ENCODE measurements around the gene FPGT. TPM values are rescaled to one million over a fixed set of nuclear protein-coding genes. Genes with fewer than 3 reads are reported as not detected.

The FPGT gene
- total RNA-seq, 1 experiment from 2014 or later: 12.0 TPM

GRCh38 chr1:74193908-74194307 lies 4.1 kb upstream of the FPGT start:
- DNase-seq (ENCODE audit: low read depth, low spot score): no peak
- no peak for ATAC-seq

GRCh38 chr1:74195339-74195738 lies 2.7 kb upstream of the FPGT start:
- H3K4me1 ChIP-seq (ENCODE audit: control insufficient read depth in 1 of 2, insufficient read depth in 2 of 2, low read length in 2 of 2): peaks cover 3 to 14% of the 10 kb centered on the region in 2 experiments; a peak in 3 of 4 replicates
- H3K9me3 ChIP-seq (ENCODE audit: control insufficient read depth in 1 of 2, insufficient read depth in 1 of 2, low read depth in 1 of 2, low read length in 2 of 2): no peaks in the 10 kb centered on the region
- H3K9me2 ChIP-seq (ENCODE audit: insufficient read depth): no peaks in the 10 kb centered on the region
- TF ChIP-seq ZNF274 (IDR thresholded peaks at IDR 0.05; ENCODE audit: low read depth, low read length): no peak
- TF ChIP-seq, protein P1, sequence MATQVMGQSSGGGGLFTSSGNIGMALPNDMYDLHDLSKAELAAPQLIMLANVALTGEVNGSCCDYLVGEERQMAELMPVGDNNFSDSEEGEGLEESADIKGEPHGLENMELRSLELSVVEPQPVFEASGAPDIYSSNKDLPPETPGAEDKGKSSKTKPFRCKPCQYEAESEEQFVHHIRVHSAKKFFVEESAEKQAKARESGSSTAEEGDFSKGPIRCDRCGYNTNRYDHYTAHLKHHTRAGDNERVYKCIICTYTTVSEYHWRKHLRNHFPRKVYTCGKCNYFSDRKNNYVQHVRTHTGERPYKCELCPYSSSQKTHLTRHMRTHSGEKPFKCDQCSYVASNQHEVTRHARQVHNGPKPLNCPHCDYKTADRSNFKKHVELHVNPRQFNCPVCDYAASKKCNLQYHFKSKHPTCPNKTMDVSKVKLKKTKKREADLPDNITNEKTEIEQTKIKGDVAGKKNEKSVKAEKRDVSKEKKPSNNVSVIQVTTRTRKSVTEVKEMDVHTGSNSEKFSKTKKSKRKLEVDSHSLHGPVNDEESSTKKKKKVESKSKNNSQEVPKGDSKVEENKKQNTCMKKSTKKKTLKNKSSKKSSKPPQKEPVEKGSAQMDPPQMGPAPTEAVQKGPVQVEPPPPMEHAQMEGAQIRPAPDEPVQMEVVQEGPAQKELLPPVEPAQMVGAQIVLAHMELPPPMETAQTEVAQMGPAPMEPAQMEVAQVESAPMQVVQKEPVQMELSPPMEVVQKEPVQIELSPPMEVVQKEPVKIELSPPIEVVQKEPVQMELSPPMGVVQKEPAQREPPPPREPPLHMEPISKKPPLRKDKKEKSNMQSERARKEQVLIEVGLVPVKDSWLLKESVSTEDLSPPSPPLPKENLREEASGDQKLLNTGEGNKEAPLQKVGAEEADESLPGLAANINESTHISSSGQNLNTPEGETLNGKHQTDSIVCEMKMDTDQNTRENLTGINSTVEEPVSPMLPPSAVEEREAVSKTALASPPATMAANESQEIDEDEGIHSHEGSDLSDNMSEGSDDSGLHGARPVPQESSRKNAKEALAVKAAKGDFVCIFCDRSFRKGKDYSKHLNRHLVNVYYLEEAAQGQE (IDR thresholded peaks at IDR 0.05; ENCODE audit: low read depth): no peak
- TF ChIP-seq JUND (IDR thresholded peaks at IDR 0.05): no peak
- TF ChIP-seq YY1 (IDR thresholded peaks at IDR 0.05; ENCODE audit: extremely low read depth, insufficient replicate concordance, low read depth, low read length): no peak
- no peak for TF ChIP-seq RAD21 (IDR thresholded peaks at IDR 0.05; ENCODE audit: low read depth)
- no peak for TF ChIP-seq EZH2 (IDR thresholded peaks at IDR 0.05)
- TF ChIP-seq CEBPB (IDR thresholded peaks at IDR 0.05; ENCODE audit: low read depth): no peak
- no peak for TF ChIP-seq SIN3A (IDR thresholded peaks at IDR 0.05; ENCODE audit: low read depth)
- no peak for TF ChIP-seq EZH2phosphoT487 (IDR thresholded peaks at IDR 0.05; ENCODE audit: borderline replicate concordance)
- no peak for TF ChIP-seq POLR2A (IDR thresholded peaks at IDR 0.05; ENCODE audit: borderline replicate concordance, extremely low read depth, insufficient read depth, insufficient read length)
- TF ChIP-seq SP1 (IDR thresholded peaks at IDR 0.05; ENCODE audit: low read depth): no peak
- no peak for TF ChIP-seq FOSL1 (IDR thresholded peaks at IDR 0.05; ENCODE audit: low read depth)
- TF ChIP-seq CTCF (IDR thresholded peaks at IDR 0.05 in 2 of 3, conservative IDR thresholded peaks at IDR 0.05 in 1 of 3; ENCODE audit: borderline replicate concordance in 1 of 3, insufficient read depth in 1 of 3, low read depth in 2 of 3, low read length in 2 of 3): no peak
- ATAC-seq (no peak), DNase-seq (ENCODE audit: low read depth, low spot score) (no peak)
- ChIA-PET RAD21 (ENCODE audit: low non-redundant PET in 1 of 2, low total read pairs in 2 of 2, uncharacterized antibody in 2 of 2, unreplicated experiment in 2 of 2) (interaction anchor here in 1 of 2 experiments (0.6 kb wide), 1 partner anchor 24 kb away, joined by 4 read pairs; no protein-coding TSS in a partner anchor), POLR2A (no interaction called here), CTCF (no interaction called here)
- H3K79me2 ChIP-seq (ENCODE audit: insufficient read depth, low read length): no peaks in the 10 kb centered on the region
- H3K4me2 ChIP-seq (ENCODE audit: low read length): no peak overlapping the region
- no peak overlapping the region for H3K4me3 ChIP-seq (replicated peaks in 1 of 2; ENCODE audit: low read depth in 1 of 2, low read length in 2 of 2)
- no peaks in the 10 kb centered on the region for H3K27me3 ChIP-seq (ENCODE audit: insufficient read depth, low read length)
- no peak overlapping the region for H3K27ac ChIP-seq (ENCODE audit: low read depth, low read length)
- intact Hi-C loops (cut with micrococcal nuclease): no loop called here
- no peak overlapping the region for H2AFZ ChIP-seq (ENCODE audit: low read depth, low read length, poor library complexity, severe bottlenecking)
- H4K20me1 ChIP-seq (ENCODE audit: insufficient read depth): no peaks in the 10 kb centered on the region
- no TSS peak for BruUV-seq (replicated peaks)
- H3K9ac ChIP-seq (ENCODE audit: low read length): no peak overlapping the region
- no peaks in the 10 kb centered on the region for H3K36me3 ChIP-seq (ENCODE audit: control insufficient read depth in 1 of 2, insufficient read depth in 2 of 2, low read length in 2 of 2)

More at GRCh38 chr1:74193908-74194307, 4.1 kb upstream of the FPGT start:
- intact Hi-C loops (cut with micrococcal nuclease): no loop called here
- Histone ChIP-seq H3K9me2 (ENCODE audit: insufficient read depth) (no peaks in the 10 kb centered on the region), H3K27me3 (ENCODE audit: insufficient read depth, low read length) (no peaks in the 10 kb centered on the region), H2AFZ (ENCODE audit: low read depth, low read length, poor library complexity, severe bottlenecking) (no peak overlapping the region), H4K20me1 (ENCODE audit: insufficient read depth) (no peaks in the 10 kb centered on the region), H3K27ac (ENCODE audit: low read depth, low read length) (no peak overlapping the region), H3K9me3 (ENCODE audit: control insufficient read depth in 1 of 2, insufficient read depth in 1 of 2, low read depth in 1 of 2, low read length in 2 of 2) (no peaks in the 10 kb centered on the region), H3K79me2 (ENCODE audit: insufficient read depth, low read length) (no peaks in the 10 kb centered on the region), H3K36me3 (ENCODE audit: control insufficient read depth in 1 of 2, insufficient read depth in 2 of 2, low read length in 2 of 2) (no peaks in the 10 kb centered on the region), H3K4me1 (ENCODE audit: control insufficient read depth in 1 of 2, insufficient read depth in 2 of 2, low read length in 2 of 2) (peaks cover 3 to 10% of the 10 kb centered on the region in 2 experiments; a peak in 3 of 4 replicates), H3K4me2 (ENCODE audit: low read length) (no peak overlapping the region), H3K9ac (ENCODE audit: low read length) (no peak overlapping the region), H3K4me3 (replicated peaks in 1 of 2; ENCODE audit: low read depth in 1 of 2, low read length in 2 of 2) (no peak overlapping the region)
- BruUV-seq (replicated peaks): no TSS peak
- ChIA-PET CTCF (no interaction called here), RAD21 (ENCODE audit: low non-redundant PET in 1 of 2, low total read pairs in 2 of 2, uncharacterized antibody in 2 of 2, unreplicated experiment in 2 of 2) (no interaction called here), POLR2A (no interaction called here)
- no peak for TF ChIP-seq RAD21 (IDR thresholded peaks at IDR 0.05; ENCODE audit: low read depth)
- no peak for TF ChIP-seq TCF7L2 (IDR thresholded peaks at IDR 0.05; ENCODE audit: borderline replicate concordance, extremely low read depth, insufficient read depth, insufficient read length)
- TF ChIP-seq CEBPB (IDR thresholded peaks at IDR 0.05; ENCODE audit: low read depth): no peak
- no peak for TF ChIP-seq ZFX (IDR thresholded peaks at IDR 0.05)
- no peak for TF ChIP-seq SRF (IDR thresholded peaks at IDR 0.05; ENCODE audit: low read depth)
- no peak for TF ChIP-seq CBX3 (IDR thresholded peaks at IDR 0.05; ENCODE audit: low read depth)
- TF ChIP-seq EGR1 (IDR thresholded peaks at IDR 0.05; ENCODE audit: low read depth): no peak

All from HCT116 (cell line).